MM.1S (cell line): ENCODE results near the gene SNRPD3.

Experiments used
- DNase-seq: peaks from one replicate; pipeline ENCODE4 v3.0.0-alpha.2; 2015
- H2AFZ ChIP-seq: fragments of 300-600 bp; sonication (generic); 2 replicates; pipeline ENCODE4 v1.6.0; 2016; ENCODE audit warnings: antibody characterized with exemption, low read length
- H3F3A ChIP-seq: fragments of 300-600 bp; sonication (generic); 2 replicates; pipeline ENCODE4 v1.6.1; 2016; ENCODE audit warnings: mild to moderate bottlenecking, antibody characterized with exemption, low read length, moderate library complexity, mixed read lengths; ENCODE audit not compliant: insufficient read depth
- H3K27ac ChIP-seq: fragments of 300-600 bp; sonication (generic); 2 replicates; pipeline ENCODE4 v1.5.1; 2016; ENCODE audit warnings: mild to moderate bottlenecking, low read length
- H3K27me3 ChIP-seq: fragments of 300-600 bp; sonication (generic); replicated peaks from 2 replicates; pipeline ENCODE4 v1.6.0; 2016; ENCODE audit warnings: low read length; ENCODE audit not compliant: insufficient read depth
- H3K36me3 ChIP-seq: fragments of 300-600 bp; sonication (generic); replicated peaks from 2 replicates; pipeline ENCODE4 v1.6.1; 2016; ENCODE audit warnings: mild to moderate bottlenecking, low read length, mixed read lengths; ENCODE audit not compliant: insufficient read depth
- H3K4me1 ChIP-seq: fragments of 300-600 bp; sonication (generic); 2 replicates; pipeline ENCODE4 v1.6.1; 2016; ENCODE audit warnings: low read length, mixed read lengths
- H3K4me2 ChIP-seq: fragments of 300-600 bp; sonication (generic); 2 replicates; pipeline ENCODE4 v1.6.0; 2016; ENCODE audit warnings: low read depth, low read length
- H3K4me3 ChIP-seq: fragments of 300-600 bp; sonication (generic); 2 replicates; pipeline ENCODE4 v1.5.1; 2016; ENCODE audit warnings: low read length, mixed read lengths
- H3K79me2 ChIP-seq: fragments of 300-600 bp; sonication (generic); 2 replicates; pipeline ENCODE4 v1.6.1; 2016; ENCODE audit warnings: mixed run types, low read length, mixed read lengths
- H3K9ac ChIP-seq: fragments of 300-600 bp; sonication (generic); 2 replicates; pipeline ENCODE4 v1.6.1; 2016; ENCODE audit warnings: low read length, mixed read lengths
- H3K9me2 ChIP-seq: fragments of 300-600 bp; sonication (generic); replicated peaks from 2 replicates; pipeline ENCODE4 v1.6.1; 2016; ENCODE audit warnings: mild to moderate bottlenecking, low read length, mixed read lengths; ENCODE audit not compliant: insufficient read depth
- H3K9me3 ChIP-seq: fragments of 300-600 bp; sonication (generic); replicated peaks from 2 replicates; pipeline ENCODE4 v1.6.1; 2016; ENCODE audit warnings: mild to moderate bottlenecking, low read length, mixed read lengths; ENCODE audit not compliant: insufficient read depth
- H4K20me1 ChIP-seq: fragments of 300-600 bp; sonication (generic); 2 replicates; pipeline ENCODE4 v1.6.1; 2016; ENCODE audit warnings: mild to moderate bottlenecking, low read length, moderate library complexity, mixed read lengths; ENCODE audit not compliant: insufficient read depth
- EZH2 ChIP-seq: fragments of 300-600 bp; sonication (generic); optimal IDR thresholded peaks from 2 replicates; pipeline ENCODE3; 2017; ENCODE audit warnings: low read depth, mild to moderate bottlenecking, antibody characterized with exemption, low read length, mixed read lengths
- EZH2phosphoT487 ChIP-seq: fragments of 300-600 bp; sonication (generic); IDR thresholded peaks from 2 replicates; pipeline ENCODE4 v1.6.1; 2018; ENCODE audit warnings: antibody characterized with exemption, low read length
- TF ChIP-seq, protein P1 (sequence below): fragments of 300-600 bp; sonication (generic); IDR thresholded peaks from 2 replicates; pipeline ENCODE4 v1.5.1; 2016; ENCODE audit warnings: antibody characterized with exemption, low read length, mixed read lengths

SNRPD3 gene

GRCh38 chr22:24593836-24594568, 38.2 kb downstream of the SNRPD3 start:
- H3K79me2 ChIP-seq: no peaks in the 10 kb centered on the region
- H3K9ac ChIP-seq: no peak overlapping the region
- H3K27me3 ChIP-seq: no peaks in the 10 kb centered on the region
- H3K4me2 ChIP-seq: no peak overlapping the region
- H3K9me2 ChIP-seq: no peaks in the 10 kb centered on the region
- H3F3A ChIP-seq: no peaks in the 10 kb centered on the region
- no peaks in the 10 kb centered on the region for H3K36me3 ChIP-seq
- no peak for TF ChIP-seq EZH2
- TF ChIP-seq, protein P1, sequence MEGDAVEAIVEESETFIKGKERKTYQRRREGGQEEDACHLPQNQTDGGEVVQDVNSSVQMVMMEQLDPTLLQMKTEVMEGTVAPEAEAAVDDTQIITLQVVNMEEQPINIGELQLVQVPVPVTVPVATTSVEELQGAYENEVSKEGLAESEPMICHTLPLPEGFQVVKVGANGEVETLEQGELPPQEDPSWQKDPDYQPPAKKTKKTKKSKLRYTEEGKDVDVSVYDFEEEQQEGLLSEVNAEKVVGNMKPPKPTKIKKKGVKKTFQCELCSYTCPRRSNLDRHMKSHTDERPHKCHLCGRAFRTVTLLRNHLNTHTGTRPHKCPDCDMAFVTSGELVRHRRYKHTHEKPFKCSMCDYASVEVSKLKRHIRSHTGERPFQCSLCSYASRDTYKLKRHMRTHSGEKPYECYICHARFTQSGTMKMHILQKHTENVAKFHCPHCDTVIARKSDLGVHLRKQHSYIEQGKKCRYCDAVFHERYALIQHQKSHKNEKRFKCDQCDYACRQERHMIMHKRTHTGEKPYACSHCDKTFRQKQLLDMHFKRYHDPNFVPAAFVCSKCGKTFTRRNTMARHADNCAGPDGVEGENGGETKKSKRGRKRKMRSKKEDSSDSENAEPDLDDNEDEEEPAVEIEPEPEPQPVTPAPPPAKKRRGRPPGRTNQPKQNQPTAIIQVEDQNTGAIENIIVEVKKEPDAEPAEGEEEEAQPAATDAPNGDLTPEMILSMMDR: no peak
- no peak for TF ChIP-seq EZH2phosphoT487
- DNase-seq: no peak
- no peaks in the 10 kb centered on the region for H3K4me1 ChIP-seq
- H3K27ac ChIP-seq: no peak overlapping the region
- no peaks in the 10 kb centered on the region for H3K9me3 ChIP-seq
- no peaks in the 10 kb centered on the region for H4K20me1 ChIP-seq
- H2AFZ ChIP-seq: no peak overlapping the region
- H3K4me3 ChIP-seq: no peak overlapping the region

- Histone ChIP-seq H3K4me2 (no peak overlapping the region), H2AFZ (no peak overlapping the region), H3K27ac (no peak overlapping the region), H3K9me3 (no peaks in the 10 kb centered on the region), H4K20me1 (no peaks in the 10 kb centered on the region), H3K36me3 (no peaks in the 10 kb centered on the region), H3K4me1 (no peaks in the 10 kb centered on the region), H3K9me2 (no peaks in the 10 kb centered on the region), H3K27me3 (no peaks in the 10 kb centered on the region), H3K9ac (no peak overlapping the region), H3F3A (no peaks in the 10 kb centered on the region), H3K79me2 (no peaks in the 10 kb centered on the region), H3K4me3 (no peak overlapping the region)
- TF ChIP-seq EZH2phosphoT487 (no peak), EZH2 (no peak)
- TF ChIP-seq, protein P1: no peak
- no peak for DNase-seq
These were observed 38.8 kb downstream of the SNRPD3 start for GRCh38 chr22:24594569-24595120.

- H3K9ac ChIP-seq: no peak overlapping the region
- no peaks in the 10 kb centered on the region for H3K36me3 ChIP-seq
- no peaks in the 10 kb centered on the region for H3K9me2 ChIP-seq
- no peaks in the 10 kb centered on the region for H3K9me3 ChIP-seq
- no peak overlapping the region for H3K27ac ChIP-seq
- no peaks in the 10 kb centered on the region for H3F3A ChIP-seq
- H4K20me1 ChIP-seq: no peaks in the 10 kb centered on the region
- DNase-seq: no peak
- H3K4me2 ChIP-seq: no peak overlapping the region
- TF ChIP-seq, protein P1: no peak
- TF ChIP-seq EZH2: no peak
- no peak for TF ChIP-seq EZH2phosphoT487
- H2AFZ ChIP-seq: no peak overlapping the region
- no peak overlapping the region for H3K4me3 ChIP-seq
- no peaks in the 10 kb centered on the region for H3K27me3 ChIP-seq
- H3K4me1 ChIP-seq: no peaks in the 10 kb centered on the region
- no peaks in the 10 kb centered on the region for H3K79me2 ChIP-seq
These were observed 39.4 kb downstream of the SNRPD3 start for GRCh38 chr22:24595228-24595627.
